IgD-negative memory B cell (primary cell): ENCODE data around the gene ODC1. TPM values are rescaled to one million over a fixed set of nuclear protein-coding genes. Genes with fewer than 3 reads are reported as not detected.
A peak's percentile ranks its signal among the peaks of the same experiment; 100 is the strongest.

Experiments
- H3K27ac Mint-ChIP-seq, 3 donors: one replicate each; pipeline ENCODE4 v1.8.0; 2020 to 2022; ENCODE audit warnings: mild to moderate bottlenecking in 3 of 3, mixed read lengths in 3 of 3, moderate library complexity in 1 of 3
- H3K27me3 Mint-ChIP-seq: one replicate; pipeline ENCODE4 v1.8.0; 2021; ENCODE audit warnings: mixed read lengths
- H3K36me3 Mint-ChIP-seq: one replicate; pipeline ENCODE4 v1.8.0; 2020; ENCODE audit warnings: mild to moderate bottlenecking, mixed read lengths
- H3K4me1 Mint-ChIP-seq, 3 donors: one replicate each; pipeline ENCODE4 v1.8.0; 2020 to 2022; ENCODE audit warnings: mixed read lengths in 3 of 3, mild to moderate bottlenecking in 1 of 3
- H3K4me3 Mint-ChIP-seq, 4 donors: one replicate each; pipeline ENCODE4 v1.8.0; 2020 to 2022; ENCODE audit warnings: mild to moderate bottlenecking in 4 of 4, mixed read lengths in 4 of 4, moderate library complexity in 3 of 4
- H3K9me3 Mint-ChIP-seq, 3 donors: one replicate each; pipeline ENCODE4 v1.8.0; 2020 to 2021; ENCODE audit warnings: mixed read lengths in 3 of 3, mild to moderate bottlenecking in 1 of 3
- polyA plus RNA-seq: library from polyadenylated mRNA; unstranded; fragments of 300-500 nt; fragmentation: Illumina TruSeq; gene quantifications from one replicate; pipeline ENCODE4 v1.2.3, GENCODE V29; 2021

ODC1 gene
- polyA plus RNA-seq, 1 donor from 2014 or later, result 207 TPM

- H3K27me3 Mint-ChIP-seq, result peaks cover 2% of the 10 kb centered on the region
- peak overlapping the region in 1 of 4 donors; percentile 54 for H3K4me3 Mint-ChIP-seq
- H3K27ac Mint-ChIP-seq, result no peak overlapping the region
- peaks cover 5% of the 10 kb centered on the region for H3K36me3 Mint-ChIP-seq
- peaks cover 0 to 4% (median 3%) of the 10 kb centered on the region in 3 donors for H3K4me1 Mint-ChIP-seq
- H3K9me3 Mint-ChIP-seq, result peaks cover 0 to 1% (median 0%) of the 10 kb centered on the region in 3 donors
Observed at GRCh38 chr2:10486091-10486490, 38.0 kb upstream of the ODC1 start.

- Mint-ChIP-seq H3K27ac (no peak overlapping the region), H3K4me1 (no peaks in the 10 kb centered on the region), H3K4me3 (no peak overlapping the region), H3K36me3 (no peaks in the 10 kb centered on the region), H3K9me3 (no peaks in the 10 kb centered on the region), H3K27me3 (no peaks in the 10 kb centered on the region)
Observed at GRCh38 chr2:10482913-10483312, 34.8 kb upstream of the ODC1 start.

GRCh38 chr2:10482460-10482859 is 34.3 kb upstream of the ODC1 start:
- Mint-ChIP-seq H3K9me3 (no peaks in the 10 kb centered on the region), H3K36me3 (no peaks in the 10 kb centered on the region), H3K4me3 (no peak overlapping the region), H3K27ac (no peak overlapping the region), H3K4me1 (no peaks in the 10 kb centered on the region), H3K27me3 (no peaks in the 10 kb centered on the region)

GRCh38 chr2:10481666-10482157 is 33.6 kb upstream of the ODC1 start:
- no peaks in the 10 kb centered on the region for H3K9me3 Mint-ChIP-seq
- peaks cover 2% of the 10 kb centered on the region for H3K36me3 Mint-ChIP-seq
- H3K4me3 Mint-ChIP-seq, result no peak overlapping the region
- H3K27me3 Mint-ChIP-seq, result no peaks in the 10 kb centered on the region
- no peak overlapping the region for H3K27ac Mint-ChIP-seq
- H3K4me1 Mint-ChIP-seq, result peaks cover 0 to 5% (median 0%) of the 10 kb centered on the region in 3 donors

- H3K4me3 Mint-ChIP-seq, result no peak overlapping the region
- H3K9me3 Mint-ChIP-seq, result no peaks in the 10 kb centered on the region
- H3K4me1 Mint-ChIP-seq, result peaks cover 0 to 5% (median 0%) of the 10 kb centered on the region in 3 donors
- peaks cover 2% of the 10 kb centered on the region for H3K36me3 Mint-ChIP-seq
- no peak overlapping the region for H3K27ac Mint-ChIP-seq
- no peaks in the 10 kb centered on the region for H3K27me3 Mint-ChIP-seq
Observed at GRCh38 chr2:10481055-10481665, 33.0 kb upstream of the ODC1 start.

GRCh38 chr2:10480359-10480949 is 32.3 kb upstream of the ODC1 start:
- peaks cover 2% of the 10 kb centered on the region for H3K36me3 Mint-ChIP-seq
- H3K27ac Mint-ChIP-seq, result no peak overlapping the region
- H3K4me1 Mint-ChIP-seq, result peaks cover 0 to 5% (median 0%) of the 10 kb centered on the region in 3 donors
- H3K27me3 Mint-ChIP-seq, result no peaks in the 10 kb centered on the region
- peak overlapping the region in 1 of 4 donors; percentile 14 for H3K4me3 Mint-ChIP-seq
- H3K9me3 Mint-ChIP-seq, result no peaks in the 10 kb centered on the region

GRCh38 chr2:10478916-10479315 is 30.8 kb upstream of the ODC1 start:
- H3K27ac Mint-ChIP-seq, result peak overlapping the region in 1 of 3 donors; percentile 37
- peaks cover 0 to 5% (median 0%) of the 10 kb centered on the region in 3 donors for H3K4me1 Mint-ChIP-seq
- H3K9me3 Mint-ChIP-seq, result no peaks in the 10 kb centered on the region
- peaks cover 2% of the 10 kb centered on the region for H3K36me3 Mint-ChIP-seq
- no peak overlapping the region for H3K4me3 Mint-ChIP-seq
- no peaks in the 10 kb centered on the region for H3K27me3 Mint-ChIP-seq

- Mint-ChIP-seq H3K27ac (peak overlapping the region in 1 of 3 donors; percentile 37), H3K4me3 (no peak overlapping the region), H3K27me3 (no peaks in the 10 kb centered on the region), H3K9me3 (no peaks in the 10 kb centered on the region), H3K36me3 (peaks cover 2% of the 10 kb centered on the region), H3K4me1 (peaks cover 0 to 5% (median 0%) of the 10 kb centered on the region in 3 donors)
Observed at GRCh38 chr2:10478298-10478625, 30.1 kb upstream of the ODC1 start.

GRCh38 chr2:10477443-10478297 is 29.5 kb upstream of the ODC1 start:
- Mint-ChIP-seq H3K4me3 (no peak overlapping the region), H3K27me3 (no peaks in the 10 kb centered on the region), H3K4me1 (peaks cover 0 to 5% (median 0%) of the 10 kb centered on the region in 3 donors), H3K36me3 (peaks cover 2% of the 10 kb centered on the region), H3K9me3 (no peaks in the 10 kb centered on the region), H3K27ac (peak overlapping the region in 1 of 3 donors; percentile 69)

- Mint-ChIP-seq H3K4me3 (no peak overlapping the region), H3K9me3 (no peaks in the 10 kb centered on the region), H3K36me3 (peaks cover 2% of the 10 kb centered on the region), H3K4me1 (peaks cover 0 to 5% (median 0%) of the 10 kb centered on the region in 3 donors), H3K27ac (peak overlapping the region in 1 of 3 donors; percentile 69), H3K27me3 (no peaks in the 10 kb centered on the region)
Observed at GRCh38 chr2:10476723-10477442, 28.8 kb upstream of the ODC1 start.

GRCh38 chr2:10475811-10476660 is 27.9 kb upstream of the ODC1 start:
- peak overlapping the region in 1 of 3 donors; percentile 31 for H3K27ac Mint-ChIP-seq
- H3K27me3 Mint-ChIP-seq, result no peaks in the 10 kb centered on the region

GRCh38 chr2:10475221-10475722 is 27.1 kb upstream of the ODC1 start:
- Mint-ChIP-seq H3K27me3 (no peaks in the 10 kb centered on the region), H3K36me3 (peaks cover 4% of the 10 kb centered on the region), H3K9me3 (no peaks in the 10 kb centered on the region), H3K4me3 (no peak overlapping the region), H3K27ac (no peak overlapping the region), H3K4me1 (peaks cover 0 to 5% (median 0%) of the 10 kb centered on the region in 3 donors)

More at GRCh38 chr2:10475811-10476660, 27.9 kb upstream of the ODC1 start:
- Mint-ChIP-seq H3K4me3 (no peak overlapping the region), H3K4me1 (peaks cover 0 to 5% (median 0%) of the 10 kb centered on the region in 3 donors), H3K36me3 (peaks cover 4% of the 10 kb centered on the region), H3K9me3 (no peaks in the 10 kb centered on the region)

GRCh38 chr2:10473121-10473756 is 25.1 kb upstream of the ODC1 start:
- no peak overlapping the region for H3K27ac Mint-ChIP-seq
- no peaks in the 10 kb centered on the region for H3K27me3 Mint-ChIP-seq
- H3K36me3 Mint-ChIP-seq, result peaks cover 4% of the 10 kb centered on the region
- no peak overlapping the region for H3K4me3 Mint-ChIP-seq
- no peaks in the 10 kb centered on the region for H3K9me3 Mint-ChIP-seq
- peaks cover 0 to 5% (median 0%) of the 10 kb centered on the region in 3 donors for H3K4me1 Mint-ChIP-seq
